WERI-Rb-1 (cell line): ENCODE measurements around the gene ABHD16B.

Source experiments
- DNase-seq: peaks from one replicate; pipeline ENCODE4 v3.0.0-alpha.2; 2020
- H3K27ac ChIP-seq: fragments of 250-450 bp; sonication (Bioruptor Pico); 2 replicates; pipeline ENCODE4 v1.5.1; 2020; ENCODE audit warnings: mild to moderate bottlenecking, moderate library complexity
- H3K27me3 ChIP-seq: fragments of 250-450 bp; sonication (Bioruptor Pico); 2 replicates; pipeline ENCODE4 v1.5.1; 2021; ENCODE audit warnings: mild to moderate bottlenecking, low read depth, moderate library complexity; ENCODE audit not compliant: insufficient read depth, severe bottlenecking
- H3K36me3 ChIP-seq: fragments of 250-450 bp; sonication (Bioruptor Pico); 2 replicates; pipeline ENCODE4 v1.5.1; 2020; ENCODE audit warnings: mild to moderate bottlenecking, moderate library complexity
- H3K4me3 ChIP-seq: 2 replicates; pipeline ENCODE4 v1.5.1; 2011; ENCODE audit warnings: low read depth, mild to moderate bottlenecking, control low read depth, low read length
- H3K9me3 ChIP-seq: fragments of 250-450 bp; sonication (Bioruptor Pico); 2 replicates; pipeline ENCODE4 v1.5.1; 2021; ENCODE audit warnings: mild to moderate bottlenecking, moderate library complexity; ENCODE audit not compliant: severe bottlenecking
- TF ChIP-seq, protein P1 (sequence below): IDR thresholded peaks from 2 replicates; pipeline ENCODE4 v1.5.1; 2011; ENCODE audit warnings: low read depth, mild to moderate bottlenecking, control low read depth, inconsistent platforms, low read length

Gene ABHD16B

GRCh38 chr20:63861365-63861934, at the start of gene ABHD16B:
Gene ABHD16B, plus strand, starts transcription at chr20:63861498. Its CDS starts 43 bp downstream, at chr20:63861541.
- TF ChIP-seq, protein P1, sequence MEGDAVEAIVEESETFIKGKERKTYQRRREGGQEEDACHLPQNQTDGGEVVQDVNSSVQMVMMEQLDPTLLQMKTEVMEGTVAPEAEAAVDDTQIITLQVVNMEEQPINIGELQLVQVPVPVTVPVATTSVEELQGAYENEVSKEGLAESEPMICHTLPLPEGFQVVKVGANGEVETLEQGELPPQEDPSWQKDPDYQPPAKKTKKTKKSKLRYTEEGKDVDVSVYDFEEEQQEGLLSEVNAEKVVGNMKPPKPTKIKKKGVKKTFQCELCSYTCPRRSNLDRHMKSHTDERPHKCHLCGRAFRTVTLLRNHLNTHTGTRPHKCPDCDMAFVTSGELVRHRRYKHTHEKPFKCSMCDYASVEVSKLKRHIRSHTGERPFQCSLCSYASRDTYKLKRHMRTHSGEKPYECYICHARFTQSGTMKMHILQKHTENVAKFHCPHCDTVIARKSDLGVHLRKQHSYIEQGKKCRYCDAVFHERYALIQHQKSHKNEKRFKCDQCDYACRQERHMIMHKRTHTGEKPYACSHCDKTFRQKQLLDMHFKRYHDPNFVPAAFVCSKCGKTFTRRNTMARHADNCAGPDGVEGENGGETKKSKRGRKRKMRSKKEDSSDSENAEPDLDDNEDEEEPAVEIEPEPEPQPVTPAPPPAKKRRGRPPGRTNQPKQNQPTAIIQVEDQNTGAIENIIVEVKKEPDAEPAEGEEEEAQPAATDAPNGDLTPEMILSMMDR: no peak
- Histone ChIP-seq H3K27me3 (no peaks in the 10 kb centered on the region), H3K4me3 (no peak within 1 kb of the TSS), H3K9me3 (no peaks in the 10 kb centered on the region), H3K36me3 (no peaks in the 10 kb centered on the region), H3K27ac (no peak within 1 kb of the TSS)
- no peak for DNase-seq

- H3K36me3 ChIP-seq: no peaks in the 10 kb centered on the region
- TF ChIP-seq, protein P1: no peak
- DNase-seq: no peak
- H3K27ac ChIP-seq: no peak overlapping the region
- H3K9me3 ChIP-seq: no peaks in the 10 kb centered on the region
- H3K27me3 ChIP-seq: no peaks in the 10 kb centered on the region
- no peak overlapping the region for H3K4me3 ChIP-seq
Observed at GRCh38 chr20:63814891-63815614, 46.2 kb upstream of the ABHD16B start.

GRCh38 chr20:63815615-63816253, 45.6 kb upstream of the ABHD16B start:
- TF ChIP-seq, protein P1: no peak
- H3K36me3 ChIP-seq: no peaks in the 10 kb centered on the region
- H3K4me3 ChIP-seq: no peak overlapping the region
- DNase-seq: no peak
- no peaks in the 10 kb centered on the region for H3K27me3 ChIP-seq
- H3K9me3 ChIP-seq: no peaks in the 10 kb centered on the region
- no peak overlapping the region for H3K27ac ChIP-seq

DNA sequence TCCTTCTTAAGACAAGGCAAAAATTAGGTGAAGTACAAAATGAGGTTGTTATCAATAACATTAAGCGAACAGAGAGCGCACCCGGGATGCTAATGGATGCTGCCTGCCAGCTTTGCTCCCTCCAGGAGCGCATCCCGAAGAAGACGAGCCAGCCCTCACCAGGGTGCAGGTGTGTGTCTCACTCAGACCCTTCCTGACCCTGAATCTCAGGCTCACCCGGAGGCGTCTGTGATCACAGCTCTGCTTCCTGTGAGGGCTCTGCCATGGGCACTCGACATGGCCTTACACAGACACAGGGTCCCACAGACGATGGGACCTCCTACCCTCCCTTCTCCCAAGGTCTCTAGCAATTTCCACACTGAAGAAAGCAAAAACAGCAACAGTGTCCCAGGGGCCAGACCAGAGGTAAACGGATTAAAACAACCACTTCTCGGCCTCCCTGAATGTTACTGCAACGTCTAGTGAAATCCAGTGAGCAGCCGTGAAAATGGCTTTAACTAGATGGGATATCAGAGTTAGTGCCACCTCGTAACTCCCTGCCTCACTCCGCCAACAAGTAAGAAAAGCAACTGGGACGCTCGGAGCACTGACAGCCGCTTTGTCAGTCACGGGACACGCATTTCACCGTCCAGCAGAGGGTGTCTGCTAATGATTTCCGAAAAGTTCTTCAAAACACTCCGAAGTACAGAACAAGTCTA, 41.9 kb upstream of the ABHD16B start:
- H3K27me3 ChIP-seq: no peaks in the 10 kb centered on the region
- H3K4me3 ChIP-seq: no peak overlapping the region
- no peak for DNase-seq
- no peaks in the 10 kb centered on the region for H3K36me3 ChIP-seq
- no peak overlapping the region for H3K27ac ChIP-seq
- H3K9me3 ChIP-seq: no peaks in the 10 kb centered on the region
- TF ChIP-seq, protein P1: no peak

DNA sequence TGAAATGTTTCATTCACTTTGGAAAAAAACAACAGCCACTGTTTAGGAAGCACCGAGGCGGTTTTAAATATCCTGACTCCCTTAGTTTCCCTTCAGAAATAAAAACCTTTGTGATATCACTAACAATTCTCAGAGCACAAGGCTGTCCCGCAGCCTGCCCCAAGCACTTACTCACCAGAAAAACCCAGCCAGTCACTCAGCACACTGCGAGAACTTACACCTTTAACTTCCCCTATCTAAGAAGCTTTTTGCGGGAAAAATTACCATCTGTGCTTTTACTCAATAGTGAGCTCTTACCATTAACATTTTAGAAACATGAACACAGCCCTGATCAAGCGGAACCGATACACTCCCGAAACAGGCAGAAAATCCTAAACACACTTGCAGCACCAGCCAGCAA, 39.5 kb upstream of the ABHD16B start:
- Histone ChIP-seq H3K36me3 (no peaks in the 10 kb centered on the region), H3K4me3 (no peak overlapping the region), H3K9me3 (no peaks in the 10 kb centered on the region), H3K27me3 (no peaks in the 10 kb centered on the region), H3K27ac (no peak overlapping the region)
- TF ChIP-seq, protein P1: no peak
- no peak for DNase-seq
